ENCODE data around the gene DOK3.

Gene DOK3

GRCh38 chr5:177479774-177480173 is 29.9 kb downstream of the DOK3 start:
- Histone ChIP-seq H3K4me3 (ENCODE audit: extremely low read depth, insufficient read depth, low read length, poor library complexity, severe bottlenecking) (no peak overlapping the region), H3K4me1 (ENCODE audit: control insufficient read depth, insufficient read depth, low read length, poor library complexity, severe bottlenecking) (peaks cover 14% of the 10 kb centered on the region), H3K27ac (ENCODE audit: low read depth, low read length, severe bottlenecking) (peak overlapping the region; percentile 37), H3K9me3 (ENCODE audit: control insufficient read depth, low read length) (no peaks in the 10 kb centered on the region), H3K36me3 (ENCODE audit: control insufficient read depth, insufficient read depth, low read length) (peaks cover 48% of the 10 kb centered on the region)
- 91 to 92% methylated on average over 13 to 14 of the region's 14 CpGs for WGBS, 2 experiments (ENCODE audit: insufficient coverage in 2 of 2)

DNA sequence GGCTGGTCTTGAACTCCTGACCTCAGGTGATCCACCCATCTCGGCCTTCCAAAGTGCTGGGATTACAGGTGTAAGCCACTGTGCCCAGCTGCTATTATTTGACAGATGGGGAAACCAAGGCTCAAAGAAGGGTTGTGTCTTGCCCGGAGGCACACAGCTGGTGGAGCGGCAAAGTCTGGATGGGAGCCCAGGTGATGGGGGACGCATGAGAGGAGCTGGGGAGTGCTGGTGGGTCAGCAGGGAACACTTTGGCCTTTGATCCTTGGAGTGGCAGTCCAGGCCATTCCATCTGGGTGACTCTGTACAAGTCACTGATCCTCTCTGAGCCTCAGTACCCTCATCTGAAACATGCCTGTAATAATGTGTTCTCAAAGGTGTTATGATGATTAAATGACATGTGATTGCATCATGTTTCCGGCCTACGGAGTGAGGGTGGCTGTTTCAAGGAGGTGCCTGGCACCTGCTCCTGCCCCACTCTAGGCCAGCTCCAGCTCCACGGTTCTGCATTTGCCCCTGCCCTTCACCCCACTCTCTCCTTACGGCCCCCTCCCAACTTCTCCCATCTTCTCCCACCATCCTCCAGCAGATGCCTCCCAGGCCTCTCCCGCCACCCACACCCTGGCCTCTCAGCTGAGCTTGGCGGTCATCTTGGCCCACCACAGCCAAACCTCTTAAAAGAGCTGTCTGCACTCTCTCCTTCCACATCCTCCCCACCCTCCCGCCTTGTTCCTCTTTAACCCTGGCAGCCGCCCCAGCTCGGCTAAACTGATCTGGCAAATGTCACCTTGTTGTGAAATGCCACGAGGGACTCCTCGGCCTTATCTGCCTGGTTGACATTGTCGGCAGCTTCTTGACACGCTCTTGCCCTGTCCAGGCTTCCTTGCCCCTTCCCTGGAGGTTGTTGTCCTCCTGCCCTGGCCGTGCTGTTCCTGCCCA is 30.6 kb downstream of the DOK3 start:
- Histone ChIP-seq H3K36me3 (ENCODE audit: control insufficient read depth, insufficient read depth, low read length) (peaks cover 41% of the 10 kb centered on the region), H3K4me3 (ENCODE audit: extremely low read depth, insufficient read depth, low read length, poor library complexity, severe bottlenecking) (no peak overlapping the region), H3K27ac (ENCODE audit: low read depth, low read length, severe bottlenecking) (peak overlapping the region; percentile 37), H3K9me3 (ENCODE audit: control insufficient read depth, low read length) (no peaks in the 10 kb centered on the region), H3K4me1 (ENCODE audit: control insufficient read depth, insufficient read depth, low read length, poor library complexity, severe bottlenecking) (peaks cover 22% of the 10 kb centered on the region)
- WGBS, 2 experiments (ENCODE audit: insufficient coverage in 2 of 2), result 84% methylated on average over 17 of the region's 18 CpGs

DNA sequence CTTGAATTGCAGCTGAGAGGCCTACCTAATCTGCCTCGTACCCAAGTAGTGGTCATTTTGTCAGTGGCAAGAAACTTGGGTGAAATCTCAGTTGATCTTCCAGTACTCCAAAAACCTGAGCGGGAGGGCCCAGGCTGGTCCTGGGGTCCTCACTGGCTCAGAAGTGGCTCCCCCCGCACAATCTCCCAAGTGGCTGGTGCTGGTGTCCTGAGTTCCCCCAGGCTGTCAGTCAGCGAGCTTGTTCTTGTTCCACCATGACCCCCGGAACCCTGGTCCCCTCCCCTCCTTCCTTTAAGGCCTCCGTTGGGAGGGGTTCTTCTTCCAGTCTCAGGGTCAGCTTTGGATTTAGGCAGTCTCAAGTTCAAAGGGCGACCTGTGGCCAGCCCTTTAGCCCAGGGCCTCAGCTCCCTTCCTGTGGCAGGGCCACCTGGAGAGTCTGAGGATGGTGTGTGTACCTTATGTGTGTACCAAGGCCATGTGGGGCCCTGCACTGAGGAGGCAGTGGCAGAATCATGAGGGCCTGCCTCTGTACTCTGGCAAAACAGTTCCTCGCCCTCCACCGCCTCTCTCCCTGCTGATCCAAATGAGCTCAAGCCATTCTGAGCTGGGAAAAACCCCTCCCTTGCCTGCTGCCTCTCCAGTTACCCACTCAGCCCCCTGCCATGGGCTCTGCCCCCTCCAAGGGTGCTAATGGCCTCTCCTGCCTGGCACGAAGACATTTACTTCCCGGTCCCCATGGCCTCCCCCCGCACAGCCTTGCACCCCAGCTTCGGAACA is 31.7 kb downstream of the DOK3 start:
- peak overlapping the region; percentile 1 for H3K27ac ChIP-seq (ENCODE audit: low read depth, low read length, severe bottlenecking)
- H3K4me1 ChIP-seq (ENCODE audit: control insufficient read depth, insufficient read depth, low read length, poor library complexity, severe bottlenecking), result peaks cover 23% of the 10 kb centered on the region
- no peaks in the 10 kb centered on the region for H3K9me3 ChIP-seq (ENCODE audit: control insufficient read depth, low read length)
- WGBS, 2 experiments (ENCODE audit: insufficient coverage in 2 of 2), result 94 to 95% methylated on average over 8 to 9 of the region's 13 CpGs
- H3K4me3 ChIP-seq (ENCODE audit: extremely low read depth, insufficient read depth, low read length, poor library complexity, severe bottlenecking), result no peak overlapping the region
- H3K36me3 ChIP-seq (ENCODE audit: control insufficient read depth, insufficient read depth, low read length), result peaks cover 30% of the 10 kb centered on the region

DNA sequence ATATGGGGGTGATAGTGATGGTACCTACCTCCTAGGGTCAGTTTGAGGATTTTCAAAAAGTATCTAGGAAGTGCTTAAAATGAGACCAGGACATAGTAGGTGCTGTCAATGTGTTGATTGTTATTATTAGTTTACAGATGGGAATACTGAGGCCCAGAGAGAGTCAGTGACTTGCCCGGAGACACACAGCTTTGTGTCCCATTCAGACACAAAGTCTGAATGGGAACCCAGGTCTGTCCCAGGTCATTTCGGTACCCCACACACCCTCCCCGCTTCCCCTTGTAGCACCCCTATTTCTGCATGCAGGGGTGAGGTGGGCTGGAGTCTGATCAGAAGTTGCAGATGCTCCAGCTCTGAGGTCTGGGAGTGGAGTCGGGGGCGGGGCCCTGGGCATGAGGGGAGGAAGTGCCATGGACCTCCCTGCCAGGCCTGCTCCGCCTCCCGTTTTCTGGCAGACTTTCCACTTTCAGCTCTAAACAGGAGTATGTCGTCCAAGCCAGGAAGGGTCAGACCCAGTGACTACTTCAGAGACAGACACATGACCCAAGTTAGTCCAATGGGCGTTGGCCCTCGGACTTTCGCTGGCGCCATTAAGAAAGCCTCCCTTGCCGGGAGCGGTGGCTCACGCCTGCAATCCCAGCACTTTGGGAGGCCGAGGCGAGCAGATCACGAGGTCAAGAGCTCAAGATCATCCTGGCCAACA is 32.9 kb downstream of the DOK3 start:
- Histone ChIP-seq H3K4me3 (ENCODE audit: extremely low read depth, insufficient read depth, low read length, poor library complexity, severe bottlenecking) (no peak overlapping the region), H3K9me3 (ENCODE audit: control insufficient read depth, low read length) (no peaks in the 10 kb centered on the region), H3K27ac (ENCODE audit: low read depth, low read length, severe bottlenecking) (no peak overlapping the region), H3K4me1 (ENCODE audit: control insufficient read depth, insufficient read depth, low read length, poor library complexity, severe bottlenecking) (peaks cover 29% of the 10 kb centered on the region), H3K36me3 (ENCODE audit: control insufficient read depth, insufficient read depth, low read length) (peaks cover 23% of the 10 kb centered on the region)
- WGBS, 2 experiments (ENCODE audit: insufficient coverage in 2 of 2), result 83 to 88% methylated on average over 15 to 17 of the region's 18 CpGs

GRCh38 chr5:177475563-177476427 is 33.8 kb downstream of the DOK3 start:
- WGBS, 2 experiments (ENCODE audit: insufficient coverage in 2 of 2), result 82 to 91% methylated on average over 2 to 3 of the region's 11 CpGs
- Histone ChIP-seq H3K4me3 (ENCODE audit: extremely low read depth, insufficient read depth, low read length, poor library complexity, severe bottlenecking) (no peak overlapping the region), H3K36me3 (ENCODE audit: control insufficient read depth, insufficient read depth, low read length) (peaks cover 29% of the 10 kb centered on the region), H3K9me3 (ENCODE audit: control insufficient read depth, low read length) (no peaks in the 10 kb centered on the region), H3K4me1 (ENCODE audit: control insufficient read depth, insufficient read depth, low read length, poor library complexity, severe bottlenecking) (peaks cover 37% of the 10 kb centered on the region), H3K27ac (ENCODE audit: low read depth, low read length, severe bottlenecking) (no peak overlapping the region)

- 60 to 69% methylated on average over 1 to 3 of the region's 4 CpGs for WGBS, 2 experiments (ENCODE audit: insufficient coverage in 2 of 2)
Observed at GRCh38 chr5:177474846-177475562, 34.6 kb downstream of the DOK3 start.

DNA sequence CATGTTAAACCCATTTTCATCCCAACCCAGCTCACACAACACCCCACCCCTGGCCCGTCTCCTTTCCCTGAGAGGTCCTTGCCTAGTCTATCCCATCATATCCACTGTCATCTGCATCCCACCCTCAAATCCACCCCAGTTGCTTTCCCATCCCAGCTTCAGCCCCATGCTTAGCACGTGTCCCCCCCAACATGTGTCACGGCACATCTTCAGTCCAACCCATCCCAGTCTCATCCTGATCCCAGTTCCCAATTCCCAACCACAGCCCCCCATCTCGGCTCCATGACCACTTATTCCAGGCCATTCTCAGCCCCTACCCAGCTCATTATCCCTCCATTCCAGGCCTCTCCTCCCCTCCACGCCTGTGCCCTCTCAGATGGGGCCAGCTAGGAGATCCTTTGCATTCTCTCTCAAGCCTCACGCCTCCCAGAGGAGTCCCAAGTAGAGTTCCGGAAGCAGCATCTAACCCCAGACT is 35.6 kb downstream of the DOK3 start:
- 52% methylated on average over 6 to 7 of the region's 7 CpGs for WGBS, 2 experiments (ENCODE audit: insufficient coverage in 2 of 2)
- H3K27ac ChIP-seq (ENCODE audit: low read depth, low read length, severe bottlenecking), result no peak overlapping the region
- peaks cover 36% of the 10 kb centered on the region for H3K36me3 ChIP-seq (ENCODE audit: control insufficient read depth, insufficient read depth, low read length)
- no peaks in the 10 kb centered on the region for H3K9me3 ChIP-seq (ENCODE audit: control insufficient read depth, low read length)
- H3K4me3 ChIP-seq (ENCODE audit: extremely low read depth, insufficient read depth, low read length, poor library complexity, severe bottlenecking), result no peak overlapping the region
- peaks cover 49% of the 10 kb centered on the region for H3K4me1 ChIP-seq (ENCODE audit: control insufficient read depth, insufficient read depth, low read length, poor library complexity, severe bottlenecking)

More at GRCh38 chr5:177474846-177475562, 34.6 kb downstream of the DOK3 start:
- H3K4me3 ChIP-seq (ENCODE audit: extremely low read depth, insufficient read depth, low read length, poor library complexity, severe bottlenecking), result no peak overlapping the region
- H3K9me3 ChIP-seq (ENCODE audit: control insufficient read depth, low read length), result no peaks in the 10 kb centered on the region
- no peak overlapping the region for H3K27ac ChIP-seq (ENCODE audit: low read depth, low read length, severe bottlenecking)
- H3K36me3 ChIP-seq (ENCODE audit: control insufficient read depth, insufficient read depth, low read length), result peaks cover 32% of the 10 kb centered on the region
- H3K4me1 ChIP-seq (ENCODE audit: control insufficient read depth, insufficient read depth, low read length, poor library complexity, severe bottlenecking), result peaks cover 42% of the 10 kb centered on the region

DNA sequence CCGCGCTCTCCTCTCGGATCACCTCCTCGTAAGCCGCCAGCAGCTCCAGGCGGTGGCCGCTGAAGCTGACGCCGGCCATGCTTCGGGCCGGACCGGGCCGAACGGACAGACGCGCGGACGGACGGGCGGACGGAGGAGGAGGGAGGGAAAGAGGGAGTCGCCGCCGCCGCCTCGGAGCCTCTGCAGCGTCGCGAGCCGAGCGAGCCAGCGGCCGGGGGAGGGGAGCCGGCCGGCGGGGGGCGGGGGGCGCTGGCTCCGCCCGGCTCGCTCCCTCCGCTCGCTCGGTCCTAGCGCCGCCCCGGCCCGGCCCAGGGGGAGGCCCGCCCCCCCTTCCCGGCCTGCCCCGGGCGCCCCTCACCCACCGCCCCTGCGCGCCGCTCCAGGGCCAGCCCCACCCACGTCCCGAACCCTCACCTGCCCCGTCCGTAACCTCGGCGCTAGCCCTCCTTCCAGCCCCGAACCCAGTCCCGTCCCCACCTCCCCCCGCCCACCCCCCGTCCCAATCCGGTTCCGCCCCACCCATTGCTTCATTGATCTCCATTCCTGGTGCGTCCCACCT is 36.1 kb downstream of the DOK3 start, which contains the start of gene DBN1:
Gene DBN1 (minus strand): TSS at position 192 of the 559 bp plus-strand sequence. CDS start 113 bp downstream, at position 79.
- WGBS, 2 experiments (ENCODE audit: insufficient coverage in 2 of 2), result 0 to 1% methylated on average over 16 to 20 of the region's 69 CpGs

More for the DNA sequence above, 36.1 kb downstream of the DOK3 start, which contains the start of gene DBN1:
- Histone ChIP-seq H3K4me1 (ENCODE audit: control insufficient read depth, insufficient read depth, low read length, poor library complexity, severe bottlenecking) (peaks cover 54% of the 10 kb centered on the region), H3K27ac (ENCODE audit: low read depth, low read length, severe bottlenecking) (peak within 1 kb of the TSS; percentile 83), H3K36me3 (ENCODE audit: control insufficient read depth, insufficient read depth, low read length) (peaks cover 37% of the 10 kb centered on the region), H3K9me3 (ENCODE audit: control insufficient read depth, low read length) (no peaks in the 10 kb centered on the region), H3K4me3 (ENCODE audit: extremely low read depth, insufficient read depth, low read length, poor library complexity, severe bottlenecking) (peak within 1 kb of the TSS; percentile 81)
